Stimulated activated CD8-positive, alpha-beta memory T cell treated with anti-CD3 and anti-CD28 coated beads, Interleukin-2, amount 100 ng/mL, for 1 hour (primary cell): ENCODE results near the gene DISP3.
"Not testable (repeated sequence)": the region's sequence is repeated elsewhere in the genome, so short reads cannot be mapped to it uniquely, and the experiment has no call there.

Experiments
- DNase-seq, 2 donors: peaks; one replicate each; pipeline ENCODE4 v3.0.0-alpha.2; 2020; ENCODE audit warnings: low read depth in 2 of 2

Gene DISP3

GRCh38 chr1:11575553-11575952 lies 96.6 kb downstream of the DISP3 start:
- DNase-seq = no peak

GRCh38 chr1:11576109-11576875 lies 97.3 kb downstream of the DISP3 start:
- no peak for DNase-seq

GRCh38 chr1:11578004-11578403 lies 99.0 kb downstream of the DISP3 start:
- no peak for DNase-seq

- DNase-seq = no peak
Observed at GRCh38 chr1:11579506-11579905, 100.6 kb downstream of the DISP3 start.

GRCh38 chr1:11580049-11580448 lies 101.1 kb downstream of the DISP3 start:
- DNase-seq = not testable (repeated sequence)

DNA sequence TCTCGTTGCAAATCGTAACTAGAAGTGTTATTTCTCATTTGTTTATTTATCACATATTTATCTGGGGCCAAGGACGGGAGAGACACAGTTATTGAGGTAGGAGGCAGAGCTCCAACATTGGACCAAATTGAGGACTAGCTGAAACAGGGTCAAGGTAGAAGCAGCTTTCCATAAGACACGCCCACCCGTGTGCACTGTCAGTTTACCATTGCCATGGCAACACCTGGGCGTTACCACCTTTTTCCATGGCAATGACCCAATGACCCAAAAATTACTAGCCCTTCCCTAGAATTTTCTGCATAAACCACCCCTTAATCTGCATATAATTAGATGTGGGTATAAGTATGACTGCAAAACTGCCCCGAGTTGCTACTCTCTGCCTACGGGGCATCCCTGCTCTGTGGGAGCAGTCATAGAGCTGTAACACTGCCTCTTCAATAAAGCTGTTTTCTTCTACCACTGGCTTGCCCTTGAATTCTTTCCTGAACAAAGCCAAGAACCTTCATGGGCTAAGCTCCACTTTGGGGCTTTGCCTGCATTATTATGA lies 102.6 kb downstream of the DISP3 start:
- DNase-seq = no peak

DNA sequence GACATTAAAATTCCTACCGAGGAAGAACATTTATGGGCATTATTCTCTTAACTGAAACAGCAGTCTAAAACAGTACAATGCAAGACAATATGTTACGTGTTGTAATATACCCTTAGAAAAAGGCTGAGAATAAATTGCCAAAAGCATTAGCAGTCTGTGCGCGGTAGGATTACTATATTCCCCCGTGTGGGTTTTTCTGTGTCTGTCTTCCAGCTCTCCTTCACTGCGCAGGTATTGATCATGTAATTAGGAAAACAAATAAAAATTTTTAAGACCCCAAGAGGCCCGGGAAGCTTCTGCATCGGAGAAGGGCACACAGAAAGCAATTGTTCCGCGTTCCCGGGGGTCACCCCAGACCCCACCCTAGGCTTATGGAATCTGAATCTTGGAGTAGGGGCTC lies 106.4 kb downstream of the DISP3 start:
- DNase-seq = no peak
